Testis (tissue), 3 donors: Measurements from ENCODE around the gene SLC25A39. TPM values are rescaled to one million over a fixed set of nuclear protein-coding genes. Genes with fewer than 3 reads are reported as not detected.
A peak's percentile ranks its signal among the peaks of the same experiment; 100 is the strongest.

Source experiments
- DNase-seq: peaks from one replicate; pipeline ENCODE4 v3.0.0-alpha.2; 2019
- H3K27ac ChIP-seq, 2 donors: fragments of 200-600 bp; sonication (generic); one replicate each; pipeline ENCODE4 v1.5.1; 2019
- H3K27me3 ChIP-seq: fragments of 200-600 bp; sonication (generic); one replicate; pipeline ENCODE4 v1.5.1; 2019
- H3K36me3 ChIP-seq: fragments of 200-600 bp; sonication (generic); one replicate; pipeline ENCODE4 v1.5.1; 2017; ENCODE audit warnings: low read depth; ENCODE audit errors: missing control alignments
- H3K4me1 ChIP-seq: fragments of 200-600 bp; sonication (generic); one replicate; pipeline ENCODE4 v1.5.1; 2019
- H3K4me3 ChIP-seq, 2 donors: fragments of 200-600 bp; sonication (generic); one replicate each; pipeline ENCODE4 v1.5.1; 2017 to 2019
- H3K9me3 ChIP-seq: fragments of 200-600 bp; sonication (generic); one replicate; pipeline ENCODE4 v1.5.1; 2017
- POLR2A ChIP-seq: fragments of 450-650 bp; IDR thresholded peaks from one replicate; pipeline ENCODE4 v1.6.1; 2017; ENCODE audit warnings: antibody characterized with exemption, mild to moderate bottlenecking, moderate library complexity
- WGBS, 2 donors: methylation state at CpG; one replicate each; pipeline ENCODE4 v1.1.5; 2018; 5-methylcytosine and 5-hydroxymethylcytosine counted together
- intact Hi-C: fragments of 100-400 bp; cut with DNase I; formaldehyde crosslinking; loops from one replicate; pipeline ENCODE4 v1.15.1; 2023; ENCODE audit warnings: low total_unique reads
- polyA plus RNA-seq: library from polyadenylated mRNA; stranded (reverse); fragments of 350-450 nt; fragmentation: Illumina TruSeq; extraction: RNeasy Lipid Tissue Mini Kit (QIAGEN cat#74804); gene quantifications from one replicate; pipeline ENCODE4 v1.2.3, GENCODE V29; 2014; ENCODE audit warnings: low read depth, low replicate concordance; ENCODE audit not compliant: insufficient read depth
- total RNA-seq, 2 donors: library from RNA; depleted of rRNA; stranded (reverse); fragments of >200 nt; gene quantifications; one replicate each; pipeline ENCODE4 v1.2.3, GENCODE V29; 2016
- TF ChIP-seq, protein P1 (sequence below), 3 experiments: fragments of 450-650 bp in 2 of 3; fragments of 200-600 bp in 1 of 3; sonication (generic) in 1 of 3; IDR thresholded peaks; one replicate each; pipeline ENCODE4 v1.5.1; 2016 to 2019; ENCODE audit warnings: antibody characterized with exemption in 3 of 3, mild to moderate bottlenecking in 2 of 3, moderate library complexity in 1 of 3

Gene SLC25A39
- total and polyA plus RNA-seq, 3 donors from 2014 or later: 131 to 176 (median 141) TPM

- Histone ChIP-seq H3K4me3 (peak overlapping the region; percentile 12 to 40), H3K9me3 (no peaks in the 10 kb centered on the region), H3K27ac (no peak overlapping the region), H3K4me1 (no peaks in the 10 kb centered on the region), H3K27me3 (no peaks in the 10 kb centered on the region), H3K36me3 (no peaks in the 10 kb centered on the region)
- 5 to 10% methylated on average over 11 to 54 of the region's 81 CpGs for WGBS, 2 donors
- no peak for TF ChIP-seq POLR2A
- TF ChIP-seq, protein P1, sequence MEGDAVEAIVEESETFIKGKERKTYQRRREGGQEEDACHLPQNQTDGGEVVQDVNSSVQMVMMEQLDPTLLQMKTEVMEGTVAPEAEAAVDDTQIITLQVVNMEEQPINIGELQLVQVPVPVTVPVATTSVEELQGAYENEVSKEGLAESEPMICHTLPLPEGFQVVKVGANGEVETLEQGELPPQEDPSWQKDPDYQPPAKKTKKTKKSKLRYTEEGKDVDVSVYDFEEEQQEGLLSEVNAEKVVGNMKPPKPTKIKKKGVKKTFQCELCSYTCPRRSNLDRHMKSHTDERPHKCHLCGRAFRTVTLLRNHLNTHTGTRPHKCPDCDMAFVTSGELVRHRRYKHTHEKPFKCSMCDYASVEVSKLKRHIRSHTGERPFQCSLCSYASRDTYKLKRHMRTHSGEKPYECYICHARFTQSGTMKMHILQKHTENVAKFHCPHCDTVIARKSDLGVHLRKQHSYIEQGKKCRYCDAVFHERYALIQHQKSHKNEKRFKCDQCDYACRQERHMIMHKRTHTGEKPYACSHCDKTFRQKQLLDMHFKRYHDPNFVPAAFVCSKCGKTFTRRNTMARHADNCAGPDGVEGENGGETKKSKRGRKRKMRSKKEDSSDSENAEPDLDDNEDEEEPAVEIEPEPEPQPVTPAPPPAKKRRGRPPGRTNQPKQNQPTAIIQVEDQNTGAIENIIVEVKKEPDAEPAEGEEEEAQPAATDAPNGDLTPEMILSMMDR (IDR thresholded peaks at IDR 0.05): no peak
- intact Hi-C loops: no loop called here
- peak; percentile 63 for DNase-seq
Observed at GRCh38 chr17:44314869-44315661, 9.6 kb downstream of the SLC25A39 start.

GRCh38 chr17:44314524-44314868 lies 10.1 kb downstream of the SLC25A39 start:
- Histone ChIP-seq H3K36me3 (no peaks in the 10 kb centered on the region), H3K9me3 (no peaks in the 10 kb centered on the region), H3K4me3 (no peak overlapping the region), H3K4me1 (no peaks in the 10 kb centered on the region), H3K27me3 (no peaks in the 10 kb centered on the region), H3K27ac (no peak overlapping the region)
- intact Hi-C loops: no loop called here
- DNase-seq: no peak
- WGBS, 2 donors: 15 to 50% methylated on average over 6 to 11 of the region's 11 CpGs
- TF ChIP-seq POLR2A: no peak
- TF ChIP-seq, protein P1 (IDR thresholded peaks at IDR 0.05): no peak

DNA sequence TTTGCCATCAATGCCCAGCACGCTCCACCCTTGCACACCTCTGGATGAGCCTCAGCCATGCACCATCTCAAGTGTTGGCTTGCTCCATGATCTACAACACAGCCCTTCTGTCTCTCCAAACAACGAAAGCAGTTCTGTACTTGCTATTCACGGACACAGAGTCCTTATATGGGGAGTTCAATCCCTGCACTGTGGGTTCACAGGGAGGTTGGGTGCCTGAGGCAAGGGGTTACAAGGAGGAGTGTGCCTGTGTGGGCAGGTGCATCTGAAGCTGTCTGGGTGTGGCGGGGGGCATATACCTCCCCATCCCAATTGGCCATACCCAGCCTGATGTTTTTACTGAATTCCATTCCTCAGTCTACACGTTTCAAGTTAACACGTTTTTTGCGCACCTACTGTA lies 10.6 kb downstream of the SLC25A39 start:
- TF ChIP-seq, protein P1 (IDR thresholded peaks at IDR 0.05): no peak
- 79 to 89% methylated on average over 7 of the region's 7 CpGs for WGBS, 2 donors
- H3K9me3 ChIP-seq: no peaks in the 10 kb centered on the region
- H3K27me3 ChIP-seq: no peaks in the 10 kb centered on the region
- no peaks in the 10 kb centered on the region for H3K36me3 ChIP-seq
- no peak overlapping the region for H3K4me3 ChIP-seq
- intact Hi-C loops: no loop called here
- DNase-seq: no peak
- no peak overlapping the region for H3K27ac ChIP-seq
- no peaks in the 10 kb centered on the region for H3K4me1 ChIP-seq

DNA sequence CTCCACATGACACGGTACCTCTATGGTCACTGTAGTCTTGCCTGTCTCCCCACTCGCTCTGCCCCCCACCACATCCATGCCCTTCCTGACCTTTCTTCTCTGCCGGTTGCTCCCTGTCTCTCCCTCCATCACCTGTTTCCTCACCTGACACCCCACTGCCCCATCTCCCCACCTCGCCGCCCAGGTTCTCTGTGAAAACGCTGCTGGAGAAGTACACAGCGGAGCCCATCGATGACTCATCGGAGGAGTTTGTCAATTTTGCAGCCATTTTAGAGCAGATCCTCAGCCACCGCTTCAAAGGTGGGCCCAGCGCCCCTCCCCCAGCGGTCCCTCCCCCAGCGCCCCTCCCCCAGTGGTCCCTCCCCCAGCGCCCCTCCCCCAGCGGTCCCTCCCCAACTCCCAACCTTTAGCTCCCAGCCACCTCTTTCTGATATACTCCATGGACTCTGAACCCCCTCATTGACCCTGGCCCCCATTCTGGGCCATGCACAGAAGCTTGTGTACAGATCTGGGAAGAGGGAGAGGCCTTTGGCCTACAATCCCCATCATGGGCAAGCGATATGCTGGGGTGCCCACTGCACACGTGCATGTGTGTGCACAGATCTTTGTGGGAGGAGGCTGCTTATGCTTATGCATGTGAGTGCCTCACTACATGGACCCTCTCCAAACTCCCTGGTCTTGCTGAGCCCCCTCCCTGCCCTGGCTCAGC lies 12.1 kb downstream of the SLC25A39 start:
- WGBS, 2 donors: 68 to 81% methylated on average over 16 to 17 of the region's 17 CpGs
- intact Hi-C loops: no loop called here
- H3K36me3 ChIP-seq: no peaks in the 10 kb centered on the region
- no peak overlapping the region for H3K27ac ChIP-seq
- TF ChIP-seq, protein P1 (IDR thresholded peaks at IDR 0.05): no peak
- TF ChIP-seq POLR2A: no peak
- no peak overlapping the region for H3K4me3 ChIP-seq
- H3K9me3 ChIP-seq: no peaks in the 10 kb centered on the region
- DNase-seq: no peak
- peaks cover 4% of the 10 kb centered on the region for H3K4me1 ChIP-seq
- no peaks in the 10 kb centered on the region for H3K27me3 ChIP-seq
